DND-41 (cell line): Measurements from ENCODE around the gene ARL8A.

Experiments
- ATAC-seq: fragments of 200-7000 bp; cut with Tn5 transposase; 3 replicates; pipeline ENCODE4 v1.9.1; 2021; ENCODE audit warnings: low read depth; ENCODE audit not compliant: insufficient read depth
- DNase-seq: peaks from one replicate; pipeline ENCODE4 v3.0.0-alpha.2; 2020
- H2AFZ ChIP-seq: 2 replicates; pipeline ENCODE4 v1.6.0; 2012; ENCODE audit warnings: low read depth, low read length
- H3K27ac ChIP-seq: 2 replicates; pipeline ENCODE4 v1.5.1; 2012; ENCODE audit warnings: low read length, inconsistent platforms
- H3K27me3 ChIP-seq: fragments of 200-600 bp; sonication (generic); 2 replicates; pipeline ENCODE4 v1.6.0; 2012; ENCODE audit warnings: low read length, mild to moderate bottlenecking, inconsistent platforms; ENCODE audit not compliant: insufficient read depth, poor library complexity
- H3K36me3 ChIP-seq: 2 replicates; pipeline ENCODE4 v1.5.1; 2012; ENCODE audit warnings: low read length, inconsistent platforms; ENCODE audit not compliant: insufficient read depth
- H3K4me1 ChIP-seq: 2 replicates; pipeline ENCODE4 v1.5.1; 2012; ENCODE audit warnings: mild to moderate bottlenecking, low read length; ENCODE audit not compliant: insufficient read depth
- H3K4me2 ChIP-seq: 2 replicates; pipeline ENCODE4 v1.6.0; 2012; ENCODE audit warnings: mild to moderate bottlenecking, moderate library complexity, low read length, inconsistent platforms; ENCODE audit not compliant: insufficient read depth
- H3K4me3 ChIP-seq, 2 experiments: fragments of 200-600 bp in 1 of 2; shearing (Covaris generic) in 1 of 2; 2 replicates each; pipeline ENCODE4 v1.5.1; 2012 to 2016; ENCODE audit warnings: inconsistent platforms in 2 of 2, low read length in 2 of 2, mild to moderate bottlenecking in 2 of 2, low read depth in 1 of 2, moderate library complexity in 1 of 2
- H3K79me2 ChIP-seq: 2 replicates; pipeline ENCODE4 v1.6.0; 2012; ENCODE audit warnings: low read length, inconsistent platforms; ENCODE audit not compliant: insufficient read depth
- H3K9ac ChIP-seq: 2 replicates; pipeline ENCODE4 v1.6.0; 2012; ENCODE audit warnings: low read depth, mild to moderate bottlenecking, inconsistent platforms, low read length, moderate library complexity
- H3K9me3 ChIP-seq: 2 replicates; pipeline ENCODE4 v1.5.1; 2012; ENCODE audit warnings: low read length, moderate library complexity, mild to moderate bottlenecking, inconsistent platforms; ENCODE audit not compliant: insufficient read depth, severe bottlenecking
- H4K20me1 ChIP-seq: 2 replicates; pipeline ENCODE4 v1.6.0; 2012; ENCODE audit warnings: low read length; ENCODE audit not compliant: insufficient read depth
- CTCF ChIP-seq: IDR thresholded peaks from 2 replicates; pipeline ENCODE4 v1.5.1; 2012; ENCODE audit warnings: borderline replicate concordance, low read length, moderate library complexity, mild to moderate bottlenecking; ENCODE audit not compliant: poor library complexity, severe bottlenecking; ENCODE audit errors: extremely low read depth
- EZH2 ChIP-seq: IDR thresholded peaks from 3 replicates; pipeline ENCODE4 v1.6.1; 2012; ENCODE audit warnings: borderline replicate concordance, low read depth, mild to moderate bottlenecking, moderate library complexity, low read length, inconsistent platforms; ENCODE audit not compliant: severe bottlenecking

Gene ARL8A

GRCh38 chr1:202085682-202086373 lies 58.7 kb downstream of the ARL8A start:
- Histone ChIP-seq H3K9me3 (no peaks in the 10 kb centered on the region), H3K27ac (no peak overlapping the region), H2AFZ (no peak overlapping the region), H3K79me2 (no peaks in the 10 kb centered on the region), H3K9ac (no peak overlapping the region), H4K20me1 (no peaks in the 10 kb centered on the region), H3K4me3 (no peak overlapping the region), H3K27me3 (peaks cover 24% of the 10 kb centered on the region), H3K4me2 (no peak overlapping the region), H3K4me1 (no peaks in the 10 kb centered on the region), H3K36me3 (no peaks in the 10 kb centered on the region)
- TF ChIP-seq EZH2 (no peak), CTCF (no peak)
- DNase-seq: no peak
- no peak for ATAC-seq

DNA sequence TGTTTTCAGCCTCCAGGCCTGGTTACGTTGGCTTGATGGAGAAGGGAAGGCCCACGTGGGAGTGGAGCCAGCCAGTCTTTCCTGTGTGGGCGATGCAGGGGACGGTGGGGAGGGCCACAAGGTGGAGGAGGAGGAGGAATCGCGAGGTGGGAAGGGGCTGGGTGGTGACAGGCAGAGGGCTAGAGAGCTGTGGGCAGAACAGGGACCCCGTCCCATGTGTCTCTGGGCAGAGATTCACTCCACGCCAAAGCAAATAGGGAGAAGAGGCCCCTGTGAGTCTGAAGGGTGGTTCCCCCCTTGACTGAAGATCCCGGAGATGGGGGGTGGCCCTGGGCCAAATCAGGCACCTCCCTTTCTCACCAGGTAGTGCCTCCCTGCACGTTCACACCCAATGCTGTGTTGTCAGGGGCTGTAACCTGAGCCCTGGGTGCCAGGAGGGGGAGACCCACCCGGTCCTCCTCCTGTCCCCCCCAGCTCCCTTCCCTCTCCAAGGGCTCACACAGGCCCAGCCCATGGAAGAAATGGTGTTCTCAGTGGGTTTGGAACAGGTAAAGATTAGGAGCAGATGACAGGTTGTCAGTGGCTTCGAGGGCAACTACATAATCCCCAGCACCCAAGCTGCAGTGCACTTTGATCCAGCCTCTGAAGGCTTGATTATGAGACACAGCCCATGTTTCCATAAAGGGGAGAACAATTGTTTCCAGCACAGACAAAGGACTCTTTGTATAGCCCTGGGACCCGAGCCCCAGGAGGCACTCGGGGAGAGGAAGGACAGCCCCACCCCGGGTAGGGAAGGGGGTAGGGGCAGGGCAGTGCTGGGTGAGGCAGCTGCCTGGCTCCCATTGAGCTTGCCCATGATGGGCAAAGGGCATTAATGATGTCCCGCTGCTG lies 59.5 kb downstream of the ARL8A start:
- no peaks in the 10 kb centered on the region for H3K79me2 ChIP-seq
- H3K4me2 ChIP-seq: no peak overlapping the region
- H4K20me1 ChIP-seq: no peaks in the 10 kb centered on the region
- peaks cover 24% of the 10 kb centered on the region for H3K27me3 ChIP-seq
- no peak overlapping the region for H3K9ac ChIP-seq
- H3K4me1 ChIP-seq: no peaks in the 10 kb centered on the region
- H2AFZ ChIP-seq: no peak overlapping the region
- no peaks in the 10 kb centered on the region for H3K36me3 ChIP-seq
- no peak overlapping the region for H3K27ac ChIP-seq
- ATAC-seq (no peak), DNase-seq (no peak)
- no peak overlapping the region for H3K4me3 ChIP-seq
- no peak for TF ChIP-seq CTCF
- TF ChIP-seq EZH2: no peak
- no peaks in the 10 kb centered on the region for H3K9me3 ChIP-seq
